Daoy (cell line): ENCODE measurements around the gene KRTAP15-1. TPM values are rescaled to one million over a fixed set of nuclear protein-coding genes. Genes with fewer than 3 reads are reported as not detected.

Experiments used
- DNase-seq: peaks from one replicate; pipeline ENCODE4 v3.0.0-alpha.2; 2015; ENCODE audit warnings: low read depth
- total RNA-seq: library from RNA; depleted of rRNA; stranded (reverse); fragments of >200 nt; shearing (Covaris generic); gene quantifications from 2 replicates; pipeline ENCODE4 v1.2.3, GENCODE V29; 2014; rRNA removed

Gene KRTAP15-1
- total RNA-seq, 1 experiment from 2014 or later: not detected

DNA sequence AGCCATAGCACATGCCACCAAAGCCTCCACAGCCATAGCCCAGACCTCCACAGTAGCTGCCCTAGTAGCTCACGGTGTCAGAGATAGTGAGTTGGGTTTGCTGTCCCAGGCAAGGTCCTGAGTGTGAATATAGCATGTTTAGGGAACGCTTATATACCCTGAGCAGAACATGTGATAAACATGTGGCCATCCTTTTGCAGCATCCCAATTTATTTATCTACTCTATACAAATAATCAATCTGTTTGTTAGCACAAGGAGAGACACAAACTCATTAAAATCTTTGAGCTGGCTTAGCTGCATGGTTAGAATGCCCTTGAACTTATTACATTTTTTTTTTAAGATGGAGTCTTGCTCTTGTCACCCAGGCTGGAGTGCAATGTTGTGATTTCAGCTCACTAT lies 47.3 kb downstream of the KRTAP15-1 start, which contains the start of gene KRTAP19-2:
Gene KRTAP19-2, minus strand, starts transcription at position 101 of the 400 bp plus-strand sequence. Its CDS starts 88 bp downstream, at position 13.
- no peak for DNase-seq

Other genes with a start within 250 kb of the KRTAP15-1 start
- gene CLDN8, start 224.2 kb upstream of the KRTAP15-1 start, total RNA-seq: not detected in 2 replicates
- gene KRTAP24-1, start 157.3 kb upstream of the KRTAP15-1 start, total RNA-seq: not detected in 2 replicates
- not detected in 2 replicates for gene KRTAP25-1, start 150.8 kb upstream of the KRTAP15-1 start, total RNA-seq
- gene KRTAP26-1, start 120.0 kb upstream of the KRTAP15-1 start, total RNA-seq: not detected in 2 replicates
- gene KRTAP27-1, start 102.6 kb upstream of the KRTAP15-1 start, total RNA-seq: not detected in 2 replicates
- not detected in 2 replicates for gene KRTAP23-1, start 91.7 kb upstream of the KRTAP15-1 start, total RNA-seq
- gene KRTAP13-2, start 68.0 kb upstream of the KRTAP15-1 start, total RNA-seq: not detected in 2 replicates
- gene KRTAP13-1, start 44.2 kb upstream of the KRTAP15-1 start, total RNA-seq: not detected in 2 replicates
- not detected in 2 replicates for gene KRTAP13-3, start 14.3 kb upstream of the KRTAP15-1 start, total RNA-seq
- not detected in 2 replicates for gene KRTAP13-4, start 10.1 kb upstream of the KRTAP15-1 start, total RNA-seq
- not detected in 2 replicates for gene KRTAP19-1, start 40.1 kb downstream of the KRTAP15-1 start, total RNA-seq
- not detected in 2 replicates for gene KRTAP19-2, start 47.2 kb downstream of the KRTAP15-1 start, total RNA-seq
- gene KRTAP19-3, start 51.7 kb downstream of the KRTAP15-1 start, total RNA-seq: not detected in 2 replicates
- gene KRTAP19-4, start 56.9 kb downstream of the KRTAP15-1 start, total RNA-seq: not detected in 2 replicates
- not detected in 2 replicates for gene KRTAP19-5, start 61.9 kb downstream of the KRTAP15-1 start, total RNA-seq
- gene KRTAP19-6, start 101.6 kb downstream of the KRTAP15-1 start, total RNA-seq: not detected in 2 replicates
- gene KRTAP19-7, start 121.0 kb downstream of the KRTAP15-1 start, total RNA-seq: not detected in 2 replicates
- not detected in 2 replicates for gene KRTAP22-2, start 150.1 kb downstream of the KRTAP15-1 start, total RNA-seq
- not detected in 2 replicates for gene KRTAP6-3, start 152.2 kb downstream of the KRTAP15-1 start, total RNA-seq
- not detected in 2 replicates for gene KRTAP6-2, start 158.6 kb downstream of the KRTAP15-1 start, total RNA-seq
- not detected in 2 replicates for gene KRTAP22-1, start 160.8 kb downstream of the KRTAP15-1 start, total RNA-seq
- gene KRTAP6-1, start 173.7 kb downstream of the KRTAP15-1 start, total RNA-seq: not detected in 2 replicates
- not detected in 2 replicates for gene KRTAP20-1, start 176.2 kb downstream of the KRTAP15-1 start, total RNA-seq
- not detected in 2 replicates for gene KRTAP20-4, start 180.4 kb downstream of the KRTAP15-1 start, total RNA-seq
- 3.4 TPM in 1 of 2 replicates, not detected in the other for gene KRTAP20-2, start 194.9 kb downstream of the KRTAP15-1 start, total RNA-seq
- not detected in 2 replicates for gene KRTAP20-3, start 202.6 kb downstream of the KRTAP15-1 start, total RNA-seq